ENCODE data around the gene PNPLA7. TPM values are rescaled to one million over a fixed set of nuclear protein-coding genes. Genes with fewer than 3 reads are reported as not detected.

Gene PNPLA7
- total and polyA plus RNA-seq, 7 donors, result 1.8 to 12.2 (median 8.2) TPM

DNA sequence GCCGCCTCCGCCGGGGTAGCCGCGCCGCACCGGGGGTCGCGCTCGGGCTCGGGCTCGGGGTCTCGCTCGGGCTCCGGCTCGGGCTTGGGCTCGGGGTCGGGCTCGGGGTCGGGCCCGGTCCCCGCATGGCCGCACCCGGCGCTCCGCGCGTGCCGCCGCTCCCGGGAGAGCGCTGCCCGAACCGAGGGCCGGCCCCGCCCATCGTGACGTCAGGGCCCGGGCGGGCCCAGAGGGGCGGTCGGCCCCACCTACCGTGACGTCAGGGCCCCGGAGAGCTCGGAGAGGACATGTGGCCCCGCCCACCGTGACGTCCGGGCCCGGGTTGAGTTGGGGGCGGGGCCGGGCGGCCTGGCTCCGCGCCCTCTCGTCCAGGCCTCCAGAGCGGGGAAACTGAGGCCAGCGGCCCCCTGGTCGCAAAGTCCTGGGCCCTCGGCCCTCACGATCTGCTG is 91.0 kb downstream of the PNPLA7 start, which contains the start of gene NSMF:
TSS of gene NSMF (minus strand) at position 183 of the 449 bp plus-strand sequence. CDS start 232 bp downstream, outside the sequence.
- peak; percentile 37 to 78 (median 74) for TF ChIP-seq POLR2AphosphoS5 (IDR thresholded peaks at IDR 0.05)
- no peak for TF ChIP-seq EP300 (IDR thresholded peaks at IDR 0.05)
- TF ChIP-seq, protein P1, sequence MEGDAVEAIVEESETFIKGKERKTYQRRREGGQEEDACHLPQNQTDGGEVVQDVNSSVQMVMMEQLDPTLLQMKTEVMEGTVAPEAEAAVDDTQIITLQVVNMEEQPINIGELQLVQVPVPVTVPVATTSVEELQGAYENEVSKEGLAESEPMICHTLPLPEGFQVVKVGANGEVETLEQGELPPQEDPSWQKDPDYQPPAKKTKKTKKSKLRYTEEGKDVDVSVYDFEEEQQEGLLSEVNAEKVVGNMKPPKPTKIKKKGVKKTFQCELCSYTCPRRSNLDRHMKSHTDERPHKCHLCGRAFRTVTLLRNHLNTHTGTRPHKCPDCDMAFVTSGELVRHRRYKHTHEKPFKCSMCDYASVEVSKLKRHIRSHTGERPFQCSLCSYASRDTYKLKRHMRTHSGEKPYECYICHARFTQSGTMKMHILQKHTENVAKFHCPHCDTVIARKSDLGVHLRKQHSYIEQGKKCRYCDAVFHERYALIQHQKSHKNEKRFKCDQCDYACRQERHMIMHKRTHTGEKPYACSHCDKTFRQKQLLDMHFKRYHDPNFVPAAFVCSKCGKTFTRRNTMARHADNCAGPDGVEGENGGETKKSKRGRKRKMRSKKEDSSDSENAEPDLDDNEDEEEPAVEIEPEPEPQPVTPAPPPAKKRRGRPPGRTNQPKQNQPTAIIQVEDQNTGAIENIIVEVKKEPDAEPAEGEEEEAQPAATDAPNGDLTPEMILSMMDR (IDR thresholded peaks at IDR 0.05), result no peak
- no peak for TF ChIP-seq POLR2A (IDR thresholded peaks at IDR 0.05)
- Histone ChIP-seq H3K27me3 (no peaks in the 10 kb centered on the region), H3K9me3 (no peaks in the 10 kb centered on the region), H3K4me3 (peak within 1 kb of the TSS; percentile 48 to 79 (median 68)), H3K4me1 (peaks cover 0 to 45% (median 35%) of the 10 kb centered on the region in 4 donors), H3K36me3 (peaks cover 0 to 11% (median 0%) of the 10 kb centered on the region in 4 donors), H3K27ac (peak within 1 kb of the TSS; percentile 59 to 80 (median 74))
- intact Hi-C loops (cut with DNase I), result loop anchor here (5.0 to 10.0 kb wide), 2 partner anchors 37 to 146 kb away; partner anchors contain the start of genes ARRDC1, EXD3 and NOXA1
- peak; percentile 98 for DNase-seq
- 1% methylated on average over 62 of the region's 62 CpGs for WGBS, 2 donors

DNA sequence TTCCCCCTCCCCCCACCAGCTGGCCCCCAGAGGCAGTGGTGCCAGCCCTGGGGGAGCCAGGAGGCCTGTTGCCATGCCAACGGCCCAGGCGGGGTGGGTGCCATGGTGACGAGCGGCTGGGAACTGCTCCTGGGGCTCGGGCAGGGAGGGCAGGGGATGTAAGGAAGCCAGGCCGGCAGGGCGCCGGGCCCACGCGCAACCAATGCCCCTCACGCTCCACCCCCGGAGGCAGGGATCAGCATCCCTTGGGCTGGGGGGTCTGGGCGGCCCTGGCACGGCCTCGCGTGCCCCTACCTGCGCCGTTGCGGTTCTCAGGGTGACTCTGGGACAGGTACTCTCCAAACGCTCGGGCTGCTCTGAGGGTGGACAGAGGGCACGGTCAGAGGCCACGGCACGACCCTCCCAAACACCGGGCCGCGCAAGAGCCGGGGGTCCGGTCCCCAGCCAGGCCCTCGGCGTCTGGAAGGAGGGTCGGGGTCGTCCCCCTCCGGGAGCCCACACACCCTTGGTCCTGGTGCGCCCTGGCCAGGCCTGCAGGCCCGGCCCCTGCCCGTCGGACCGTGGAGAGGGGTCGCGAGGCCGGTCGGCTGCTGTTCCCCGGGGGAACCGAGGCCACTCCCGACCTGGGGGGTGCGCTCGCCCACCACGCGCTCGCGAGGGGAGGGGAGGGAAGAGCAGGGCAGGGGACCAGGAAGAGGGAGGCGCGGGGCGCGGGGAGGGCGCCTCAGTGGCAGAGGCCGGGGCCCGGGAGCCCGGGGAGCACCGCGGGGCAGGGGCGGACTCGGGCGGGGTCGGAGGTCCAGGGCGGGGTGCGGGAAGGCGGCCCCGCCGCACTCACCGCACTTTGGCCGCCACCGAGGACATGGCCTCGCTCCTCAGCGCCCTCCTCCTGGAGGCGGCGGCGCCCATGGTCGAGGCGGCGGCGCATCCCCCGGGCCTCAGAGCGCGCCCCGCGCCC is 91.7 kb downstream of the PNPLA7 start:
- peaks cover 0 to 48% (median 39%) of the 10 kb centered on the region in 4 donors for H3K4me1 ChIP-seq

DNA sequence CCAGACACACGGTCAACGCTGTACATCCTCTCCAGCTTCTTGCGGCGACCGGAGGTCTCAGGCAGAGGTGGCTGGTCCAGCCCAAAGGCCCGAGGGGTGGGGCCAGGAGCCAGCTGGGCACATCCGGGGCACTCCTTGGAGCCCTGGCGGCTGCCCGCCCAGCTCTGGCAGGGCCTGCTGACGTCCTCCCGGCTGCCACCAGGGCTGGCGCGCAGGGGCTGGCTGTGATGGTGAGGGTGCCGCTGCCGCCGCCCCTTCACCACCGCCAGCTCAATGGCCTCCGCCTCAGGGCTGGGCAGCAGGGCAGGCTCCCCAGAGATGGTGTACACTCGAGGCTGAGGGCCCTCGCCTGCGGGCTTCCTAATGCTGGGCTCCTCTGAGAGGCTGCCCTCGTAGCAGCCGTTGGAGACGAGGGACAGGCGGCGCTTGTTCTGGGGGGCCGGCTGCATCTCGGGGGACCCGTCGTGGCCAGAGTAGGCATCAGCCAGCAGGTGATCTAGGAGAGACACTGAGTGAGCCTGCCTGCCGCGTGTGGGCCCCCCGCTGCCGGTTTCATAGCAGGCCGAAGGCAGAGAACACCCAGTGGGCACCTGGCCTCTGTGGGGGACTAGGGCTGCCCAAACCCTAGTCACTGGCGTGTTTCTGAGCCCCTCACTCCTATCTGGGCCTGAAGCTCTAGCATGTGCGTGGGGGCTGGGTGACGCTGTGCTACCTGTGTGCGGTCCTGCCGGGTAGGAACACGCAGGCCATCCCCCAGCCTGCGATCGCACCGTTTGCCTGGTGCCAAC is 92.6 kb downstream of the PNPLA7 start:
- H3K9me3 ChIP-seq, result no peaks in the 10 kb centered on the region
- H3K27ac ChIP-seq, result peak overlapping the region in 3 of 4 donors; percentile 59 to 80 (median 70)
- H3K4me3 ChIP-seq, result peak overlapping the region in 3 of 4 donors; percentile 48 to 79 (median 75)
- intact Hi-C loops (cut with DNase I), result loop anchor here (5.0 to 10.0 kb wide), 2 partner anchors 35 to 147 kb away; partner anchors contain the start of genes ARRDC1, EXD3 and NOXA1
- peaks cover 0 to 11% (median 1%) of the 10 kb centered on the region in 4 donors for H3K36me3 ChIP-seq
- H3K27me3 ChIP-seq, result no peaks in the 10 kb centered on the region
- peaks cover 0 to 52% (median 42%) of the 10 kb centered on the region in 4 donors for H3K4me1 ChIP-seq
- no peak for TF ChIP-seq EP300 (IDR thresholded peaks at IDR 0.05)
- no peak for TF ChIP-seq POLR2AphosphoS5 (IDR thresholded peaks at IDR 0.05)
- no peak for TF ChIP-seq POLR2A (IDR thresholded peaks at IDR 0.05)
- TF ChIP-seq, protein P1 (IDR thresholded peaks at IDR 0.05), result no peak
- no peak for DNase-seq
- 88 to 95% methylated on average over 44 of the region's 44 CpGs for WGBS, 2 donors

More for the DNA sequence above, 91.7 kb downstream of the PNPLA7 start:
- intact Hi-C loops (cut with DNase I), result loop anchor here (5.0 to 10.0 kb wide), 2 partner anchors 36 to 146 kb away; partner anchors contain the start of genes ARRDC1, EXD3 and NOXA1
- peak; percentile 80 for DNase-seq
- 14 to 18% methylated on average over 88 of the region's 88 CpGs for WGBS, 2 donors
- TF ChIP-seq POLR2A (IDR thresholded peaks at IDR 0.05), result no peak
- no peak for TF ChIP-seq POLR2AphosphoS5 (IDR thresholded peaks at IDR 0.05)
- TF ChIP-seq, protein P1 (IDR thresholded peaks at IDR 0.05), result no peak
- no peak for TF ChIP-seq EP300 (IDR thresholded peaks at IDR 0.05)
- no peaks in the 10 kb centered on the region for H3K27me3 ChIP-seq
- no peaks in the 10 kb centered on the region for H3K9me3 ChIP-seq
- H3K4me3 ChIP-seq, result peak overlapping the region; percentile 48 to 79 (median 68)
- H3K36me3 ChIP-seq, result peaks cover 0 to 11% (median 0%) of the 10 kb centered on the region in 4 donors
- peak overlapping the region; percentile 59 to 80 (median 70) for H3K27ac ChIP-seq

DNA sequence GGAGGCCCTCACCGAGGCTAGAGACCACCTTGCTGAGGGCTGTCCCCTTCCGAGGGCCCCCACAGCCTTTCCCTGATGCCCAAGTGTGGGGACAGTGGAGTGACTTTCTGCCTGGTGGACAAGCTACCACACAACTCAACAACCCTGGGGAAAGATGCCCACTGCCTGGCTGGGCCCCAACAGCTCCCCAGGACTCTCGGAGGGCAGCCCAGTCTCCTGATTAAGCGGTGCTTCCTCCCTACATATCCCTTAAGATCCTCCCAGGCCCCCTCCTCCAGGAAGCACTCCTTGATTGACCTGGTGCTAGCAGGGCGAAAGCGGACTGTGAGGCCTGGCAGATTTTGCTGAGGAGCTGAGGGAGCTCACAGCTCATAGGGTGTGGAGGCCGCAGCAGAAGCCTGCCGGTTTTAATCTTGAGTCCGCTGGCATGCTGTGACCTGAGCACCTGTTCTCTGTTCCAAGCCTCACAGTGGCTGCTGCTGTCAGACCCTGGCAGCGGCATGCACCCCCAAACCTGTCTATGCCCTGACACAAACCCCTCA is 93.3 kb downstream of the PNPLA7 start:
- Histone ChIP-seq H3K27ac (no peak overlapping the region), H3K36me3 (peaks cover 0 to 11% (median 3%) of the 10 kb centered on the region in 4 donors), H3K27me3 (no peaks in the 10 kb centered on the region), H3K9me3 (no peaks in the 10 kb centered on the region), H3K4me1 (peaks cover 0 to 52% (median 42%) of the 10 kb centered on the region in 4 donors), H3K4me3 (no peak overlapping the region)
- 93 to 95% methylated on average over 10 of the region's 10 CpGs for WGBS, 2 donors
- DNase-seq, result no peak
- intact Hi-C loops (cut with DNase I), result loop anchor here (5.0 to 10.0 kb wide), 2 partner anchors 35 to 148 kb away; partner anchors contain the start of genes ARRDC1, EXD3 and NOXA1
- TF ChIP-seq, protein P1 (IDR thresholded peaks at IDR 0.05), result no peak
- TF ChIP-seq POLR2A (IDR thresholded peaks at IDR 0.05) (no peak), POLR2AphosphoS5 (IDR thresholded peaks at IDR 0.05) (no peak), EP300 (IDR thresholded peaks at IDR 0.05) (no peak)
